Lower lobe of right lung (tissue), 2 donors: Measurements from ENCODE around the gene PLCD3. TPM values are rescaled to one million over a fixed set of nuclear protein-coding genes. Genes with fewer than 3 reads are reported as not detected.

Experiments
- ATAC-seq, 2 donors: fragments of 200-7000 bp; cut with Tn5 transposase; one replicate each; pipeline ENCODE4 v1.9.1; 2020 to 2022; ENCODE audit warnings: mild to moderate bottlenecking in 2 of 2, moderate library complexity in 2 of 2
- DNase-seq: peaks from one replicate; pipeline ENCODE4 v3.0.0-alpha.2; 2020
- H3K27ac ChIP-seq: fragments of 200-600 bp; one replicate; pipeline ENCODE4 v1.8.0; 2022
- H3K27me3 ChIP-seq: fragments of 200-600 bp; one replicate; pipeline ENCODE4 v1.8.0; 2022; ENCODE audit warnings: low read depth
- H3K36me3 ChIP-seq: fragments of 200-600 bp; one replicate; pipeline ENCODE4 v1.8.0; 2022; ENCODE audit warnings: mild to moderate bottlenecking
- H3K4me1 ChIP-seq: fragments of 200-600 bp; one replicate; pipeline ENCODE4 v1.8.0; 2022
- H3K4me3 ChIP-seq: fragments of 200-600 bp; one replicate; pipeline ENCODE4 v1.8.0; 2022; ENCODE audit warnings: mild to moderate bottlenecking
- H3K9me3 ChIP-seq: fragments of 200-600 bp; one replicate; pipeline ENCODE4 v1.8.0; 2022
- intact Hi-C: fragments of 100-400 bp; cut with DNase I; formaldehyde crosslinking; loops from one replicate; pipeline ENCODE4 v1.11.0; 2022
- total RNA-seq: library from RNA; stranded (reverse); fragmentation: NEBNext Ultra II Directional; extraction: Animal tissue kit (Norgen Biotek cat#: 25700); gene quantifications from one replicate; pipeline ENCODE4 v1.2.1, GENCODE V29; 2021
- TF ChIP-seq, protein P1 (sequence below): fragments of 200-600 bp; IDR thresholded peaks from one replicate; pipeline ENCODE4 v1.8.0; 2022; ENCODE audit warnings: antibody characterized with exemption, mild to moderate bottlenecking
- donor health status: DM: no; HTN: yes; CAD: no; lungs with severe emphysema.

Gene PLCD3
- total RNA-seq, 1 donor from 2014 or later: 38.3 TPM

- Histone ChIP-seq H3K27ac (peak overlapping the region; percentile 72), H3K4me3 (peak overlapping the region; percentile 94), H3K36me3 (no peaks in the 10 kb centered on the region), H3K4me1 (peaks cover 47% of the 10 kb centered on the region), H3K9me3 (no peaks in the 10 kb centered on the region), H3K27me3 (no peaks in the 10 kb centered on the region)
- ATAC-seq (no peak), DNase-seq (peak; percentile 56)
- TF ChIP-seq, protein P1, sequence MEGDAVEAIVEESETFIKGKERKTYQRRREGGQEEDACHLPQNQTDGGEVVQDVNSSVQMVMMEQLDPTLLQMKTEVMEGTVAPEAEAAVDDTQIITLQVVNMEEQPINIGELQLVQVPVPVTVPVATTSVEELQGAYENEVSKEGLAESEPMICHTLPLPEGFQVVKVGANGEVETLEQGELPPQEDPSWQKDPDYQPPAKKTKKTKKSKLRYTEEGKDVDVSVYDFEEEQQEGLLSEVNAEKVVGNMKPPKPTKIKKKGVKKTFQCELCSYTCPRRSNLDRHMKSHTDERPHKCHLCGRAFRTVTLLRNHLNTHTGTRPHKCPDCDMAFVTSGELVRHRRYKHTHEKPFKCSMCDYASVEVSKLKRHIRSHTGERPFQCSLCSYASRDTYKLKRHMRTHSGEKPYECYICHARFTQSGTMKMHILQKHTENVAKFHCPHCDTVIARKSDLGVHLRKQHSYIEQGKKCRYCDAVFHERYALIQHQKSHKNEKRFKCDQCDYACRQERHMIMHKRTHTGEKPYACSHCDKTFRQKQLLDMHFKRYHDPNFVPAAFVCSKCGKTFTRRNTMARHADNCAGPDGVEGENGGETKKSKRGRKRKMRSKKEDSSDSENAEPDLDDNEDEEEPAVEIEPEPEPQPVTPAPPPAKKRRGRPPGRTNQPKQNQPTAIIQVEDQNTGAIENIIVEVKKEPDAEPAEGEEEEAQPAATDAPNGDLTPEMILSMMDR: no peak
- intact Hi-C loops: no loop called here
Observed at GRCh38 chr17:45162025-45162687, 29.8 kb upstream of the PLCD3 start.

DNA sequence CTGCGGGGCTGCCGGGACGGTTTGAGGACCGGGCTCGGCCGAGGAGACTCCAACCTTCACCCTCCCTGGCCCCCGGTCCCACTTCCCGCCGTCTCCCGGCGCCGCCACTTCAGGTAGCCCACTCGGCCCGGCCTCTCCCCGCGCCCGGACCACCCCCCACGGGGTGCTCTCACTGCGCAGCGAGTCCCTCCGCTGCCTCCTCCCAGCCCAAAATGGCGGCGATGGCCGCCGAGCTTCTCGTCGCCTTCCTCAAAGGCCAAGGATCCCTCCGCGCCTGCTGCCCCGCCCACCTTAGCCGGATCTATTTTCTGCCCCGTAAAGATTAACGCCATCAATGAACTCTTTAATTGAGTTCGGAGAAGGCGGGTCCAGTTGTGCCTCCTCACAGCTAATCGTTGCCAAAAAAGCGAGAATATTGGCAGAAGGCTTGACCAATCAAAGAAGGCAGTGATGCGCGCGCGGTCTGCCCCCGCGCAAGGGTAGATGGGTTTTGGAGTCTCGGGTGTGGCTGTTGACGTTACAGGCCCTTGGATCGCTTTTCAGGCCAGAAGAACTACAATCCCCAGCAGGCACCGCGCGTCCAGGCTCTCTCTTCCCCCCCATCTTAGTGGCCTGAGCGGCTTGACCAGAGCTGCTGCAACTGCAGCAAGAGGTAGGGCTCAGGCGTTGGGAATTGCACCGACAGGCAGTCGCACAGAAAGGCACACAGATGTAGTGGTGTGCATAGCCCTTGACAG lies 29.1 kb upstream of the PLCD3 start, which contains the start of gene HEXIM2:
TSS of gene HEXIM2 (plus strand) at position 588 of the 737 bp plus-strand sequence. CDS start 919 bp downstream, outside the sequence.
- TF ChIP-seq, protein P1: no peak
- no peaks in the 10 kb centered on the region for H3K36me3 ChIP-seq
- no peaks in the 10 kb centered on the region for H3K27me3 ChIP-seq
- peak; percentile 96 to 97 for ATAC-seq
- peak within 1 kb of the TSS; percentile 94 for H3K4me3 ChIP-seq
- peak within 1 kb of the TSS; percentile 100 for H3K27ac ChIP-seq
- peaks cover 54% of the 10 kb centered on the region for H3K4me1 ChIP-seq
- no peaks in the 10 kb centered on the region for H3K9me3 ChIP-seq
- peak; percentile 98 for DNase-seq
- intact Hi-C loops: no loop called here

- peak overlapping the region; percentile 94 for H3K4me3 ChIP-seq
- H3K27me3 ChIP-seq: no peaks in the 10 kb centered on the region
- H3K27ac ChIP-seq: peak overlapping the region; percentile 100
- ATAC-seq (peak; percentile 75 to 76), DNase-seq (peak; percentile 81)
- intact Hi-C loops: no loop called here
- peaks cover 61% of the 10 kb centered on the region for H3K4me1 ChIP-seq
- no peaks in the 10 kb centered on the region for H3K9me3 ChIP-seq
- TF ChIP-seq, protein P1: no peak
- H3K36me3 ChIP-seq: no peaks in the 10 kb centered on the region
Observed at GRCh38 chr17:45160447-45161287, 28.4 kb upstream of the PLCD3 start.

GRCh38 chr17:45156242-45156641 lies 23.9 kb upstream of the PLCD3 start:
- peaks cover 71% of the 10 kb centered on the region for H3K4me1 ChIP-seq
- ATAC-seq (peak; percentile 59 to 71), DNase-seq (no peak)
- no peak overlapping the region for H3K4me3 ChIP-seq
- intact Hi-C loops: no loop called here
- no peaks in the 10 kb centered on the region for H3K9me3 ChIP-seq
- H3K27me3 ChIP-seq: no peaks in the 10 kb centered on the region
- peak overlapping the region; percentile 43 for H3K27ac ChIP-seq
- no peaks in the 10 kb centered on the region for H3K36me3 ChIP-seq
- TF ChIP-seq, protein P1: no peak

GRCh38 chr17:45155483-45155882 lies 23.2 kb upstream of the PLCD3 start:
- H3K27me3 ChIP-seq: no peaks in the 10 kb centered on the region
- no peaks in the 10 kb centered on the region for H3K36me3 ChIP-seq
- intact Hi-C loops: no loop called here
- H3K9me3 ChIP-seq: no peaks in the 10 kb centered on the region
- H3K27ac ChIP-seq: peak overlapping the region; percentile 43
- ATAC-seq (peak; percentile 1 to 18), DNase-seq (no peak)
- H3K4me1 ChIP-seq: peaks cover 79% of the 10 kb centered on the region
- H3K4me3 ChIP-seq: no peak overlapping the region
- TF ChIP-seq, protein P1: no peak
